ENCODE measurements around the gene RACK1. TPM values are rescaled to one million over a fixed set of nuclear protein-coding genes. Genes with fewer than 3 reads are reported as not detected.

Gene RACK1
- total RNA-seq, result 3,671 and 4,217 TPM in 2 replicates

GRCh38 chr5:181243564-181244343 lies at the start of gene RACK1:
Gene RACK1 (minus strand): TSS chr5:181243906. CDS start chr5:181243800, 106 bp downstream.

GRCh38 chr5:181260720-181261319 lies 17.1 kb upstream of the RACK1 start, which contains the start of gene TRIM52:
Gene TRIM52 (minus strand): TSS chr5:181261143. CDS start chr5:181260813, 330 bp downstream.

DNA sequence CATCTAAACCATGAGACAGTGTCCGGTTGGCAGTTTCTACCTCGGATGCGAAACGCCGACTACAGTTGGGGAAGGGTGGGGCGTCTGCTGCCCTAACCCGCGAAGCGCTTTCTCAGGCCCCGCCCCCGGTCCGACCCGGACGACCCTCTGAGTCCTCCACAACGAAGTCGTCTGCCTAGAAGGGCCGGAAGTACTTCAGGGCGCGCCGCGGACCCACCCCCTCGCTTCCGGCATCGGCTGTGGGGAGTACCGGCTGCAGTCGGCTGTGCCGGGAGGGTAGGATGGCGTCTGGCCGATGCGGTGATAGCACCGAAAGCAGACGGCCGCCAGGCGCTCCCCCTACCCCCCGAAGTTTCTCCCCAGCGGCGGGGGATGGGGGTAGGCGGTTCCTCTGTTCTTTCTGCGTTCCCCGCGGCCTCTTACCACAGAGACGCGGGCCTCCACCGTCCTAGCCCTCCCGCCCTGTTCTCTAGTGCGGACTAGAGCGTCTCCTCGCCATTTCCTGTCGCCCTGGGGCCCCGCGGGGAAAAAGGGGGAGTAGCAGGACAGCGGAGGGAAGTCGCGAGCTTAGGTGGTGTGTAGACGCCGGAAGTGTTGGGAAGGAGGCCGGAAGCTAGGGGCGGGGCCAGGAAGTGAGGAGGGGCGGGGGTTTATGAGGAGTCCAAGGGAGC lies 20.5 kb downstream of the RACK1 start, which contains the start of gene TRIM41:
Gene TRIM41 (plus strand): TSS at position 224 of the 671 bp plus-strand sequence. CDS start 719 bp downstream, outside the sequence.

DNA sequence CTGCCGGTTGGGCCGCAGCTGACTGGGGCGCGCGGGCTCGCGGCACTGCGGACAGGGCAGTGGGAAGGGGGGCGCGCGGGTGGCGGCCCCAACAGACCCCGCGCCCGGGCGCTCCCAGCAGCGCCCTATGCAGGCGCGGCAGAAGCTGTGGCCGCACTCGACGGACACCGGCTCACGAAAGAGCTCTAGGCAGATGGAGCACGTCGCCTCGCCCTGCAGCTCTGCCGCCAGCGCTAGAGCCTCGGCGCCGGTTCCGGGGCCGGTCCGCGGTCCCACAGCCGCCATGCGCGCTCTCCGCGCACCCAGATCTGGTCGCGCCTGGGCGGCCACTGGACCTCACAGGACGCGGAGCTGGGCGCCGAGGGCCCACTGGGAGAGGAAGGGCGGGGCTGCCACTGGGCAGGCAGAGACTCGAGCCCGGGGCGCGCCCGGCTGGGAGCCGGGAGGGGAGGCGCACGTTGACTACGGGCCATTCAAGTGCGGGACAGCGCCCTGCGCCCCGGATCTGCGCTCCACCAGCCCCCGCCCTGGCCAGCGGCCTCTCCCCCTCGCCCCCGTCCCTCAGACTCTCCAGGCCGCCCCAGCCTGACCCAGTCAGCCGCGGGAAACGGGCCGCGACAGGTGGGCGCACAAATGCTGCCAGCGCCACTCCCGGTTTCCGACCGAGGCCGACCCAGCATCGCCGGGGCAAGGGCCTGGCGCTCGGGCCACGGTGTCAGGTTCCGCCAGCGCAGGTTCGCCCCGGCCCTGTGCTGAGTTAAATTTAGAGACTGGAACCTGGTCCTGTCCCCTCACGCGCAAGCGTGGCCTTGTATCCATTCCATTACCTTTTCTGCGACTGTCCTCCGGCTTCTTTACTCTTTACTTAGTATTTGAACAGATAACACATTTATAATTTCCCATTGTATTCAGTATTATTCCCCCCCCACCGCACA lies 38.6 kb downstream of the RACK1 start, which contains the start of gene TRIM7:
Gene TRIM7 (minus strand): TSS at position 371 of the 935 bp plus-strand sequence. CDS start 86 bp downstream, at position 285.

Other genes starting within 250 kb of the RACK1 start
- not detected in 2 replicates for gene BTNL9, start 203.6 kb downstream of the RACK1 start, total RNA-seq
- not detected in 2 replicates for gene OR2V1, start 112.7 kb downstream of the RACK1 start, total RNA-seq
- gene OR2V2, start 96.3 kb downstream of the RACK1 start, total RNA-seq, result not detected in 2 replicates
- 4.1 and 8.8 TPM in 2 replicates for gene TRIM7, start 38.7 kb downstream of the RACK1 start, total RNA-seq
- 9.1 and 11.2 TPM in 2 replicates for gene TRIM41, start 20.6 kb downstream of the RACK1 start, total RNA-seq
- 1.3 and 2.2 TPM in 2 replicates for gene TRIM52, start 17.2 kb upstream of the RACK1 start, total RNA-seq
- gene OR4F3, start 123.4 kb upstream of the RACK1 start, total RNA-seq, result not detected in 2 replicates